ENCODE results near the gene SSBP3. TPM values are rescaled to one million over a fixed set of nuclear protein-coding genes. Genes with fewer than 3 reads are reported as not detected.
"Not testable (repeated sequence)": the region's sequence is repeated elsewhere in the genome, so short reads cannot be mapped to it uniquely, and the experiment has no call there.

Gene SSBP3
- total RNA-seq, 1 donor from 2014 or later: 57.0 TPM

DNA sequence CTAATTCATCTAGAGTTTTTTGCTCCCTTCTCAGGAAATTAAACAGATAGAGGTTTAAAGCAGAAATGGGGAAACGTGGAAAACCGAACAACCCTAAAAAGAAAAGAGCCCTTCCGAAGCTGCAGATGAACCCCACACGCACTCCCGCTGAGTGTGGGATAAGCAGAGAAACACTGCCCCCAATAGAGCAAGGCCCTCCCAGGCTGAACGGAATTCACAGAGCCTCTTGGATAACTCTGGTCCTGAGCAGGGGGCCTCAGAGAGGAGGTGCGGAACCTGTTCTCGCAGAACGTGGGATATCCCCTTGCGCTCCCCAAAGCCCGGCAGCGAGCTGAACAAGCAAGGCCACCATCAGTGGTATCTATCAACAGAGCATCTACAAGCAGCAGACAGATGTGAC, 44.9 kb downstream of the SSBP3 start:
- ATAC-seq: peak; percentile 17
- DNase-seq: no peak
- intact Hi-C loops (cut with micrococcal nuclease): no loop called here

DNA sequence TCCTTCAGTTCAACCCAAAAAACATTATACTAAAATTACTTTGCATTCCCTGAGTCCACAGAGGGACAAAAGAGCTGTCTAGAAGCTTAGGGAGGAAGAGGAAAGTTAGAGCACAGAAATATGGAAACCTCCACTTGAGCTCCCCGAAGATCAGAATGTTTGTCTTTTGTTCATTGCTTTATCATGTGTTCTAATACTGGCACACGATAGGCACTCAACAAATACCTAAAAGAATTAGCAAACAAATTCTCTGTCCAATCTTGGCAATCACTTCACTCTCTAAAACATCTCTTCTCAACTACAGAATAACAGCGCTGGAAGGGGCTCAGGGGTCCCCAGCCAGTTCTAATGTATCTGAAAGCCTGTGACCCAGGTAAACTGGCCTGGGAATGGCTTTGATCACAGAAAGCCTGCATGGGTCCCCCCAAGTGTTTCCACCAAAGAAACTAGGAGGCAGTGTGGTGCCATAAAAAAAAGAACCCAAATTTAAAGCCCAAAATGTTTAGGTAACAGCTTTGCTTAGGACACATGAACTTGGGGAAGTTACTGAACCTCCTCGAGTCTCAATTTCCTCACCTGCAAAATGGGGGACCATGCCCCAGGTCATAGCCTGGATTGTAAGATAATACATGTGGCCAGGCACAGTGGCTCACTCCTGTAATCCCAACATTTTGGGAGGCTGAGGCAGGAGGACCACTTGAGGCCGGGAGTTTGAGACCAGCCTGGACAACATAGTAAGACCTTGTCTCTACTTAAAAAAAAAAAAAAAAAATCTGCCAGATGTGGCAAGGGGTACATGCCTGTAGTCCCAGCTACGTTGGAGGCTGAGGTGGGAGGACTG, 45.8 kb downstream of the SSBP3 start:
- DNase-seq: no peak
- intact Hi-C loops (cut with micrococcal nuclease): no loop called here
- no peak for ATAC-seq

DNA sequence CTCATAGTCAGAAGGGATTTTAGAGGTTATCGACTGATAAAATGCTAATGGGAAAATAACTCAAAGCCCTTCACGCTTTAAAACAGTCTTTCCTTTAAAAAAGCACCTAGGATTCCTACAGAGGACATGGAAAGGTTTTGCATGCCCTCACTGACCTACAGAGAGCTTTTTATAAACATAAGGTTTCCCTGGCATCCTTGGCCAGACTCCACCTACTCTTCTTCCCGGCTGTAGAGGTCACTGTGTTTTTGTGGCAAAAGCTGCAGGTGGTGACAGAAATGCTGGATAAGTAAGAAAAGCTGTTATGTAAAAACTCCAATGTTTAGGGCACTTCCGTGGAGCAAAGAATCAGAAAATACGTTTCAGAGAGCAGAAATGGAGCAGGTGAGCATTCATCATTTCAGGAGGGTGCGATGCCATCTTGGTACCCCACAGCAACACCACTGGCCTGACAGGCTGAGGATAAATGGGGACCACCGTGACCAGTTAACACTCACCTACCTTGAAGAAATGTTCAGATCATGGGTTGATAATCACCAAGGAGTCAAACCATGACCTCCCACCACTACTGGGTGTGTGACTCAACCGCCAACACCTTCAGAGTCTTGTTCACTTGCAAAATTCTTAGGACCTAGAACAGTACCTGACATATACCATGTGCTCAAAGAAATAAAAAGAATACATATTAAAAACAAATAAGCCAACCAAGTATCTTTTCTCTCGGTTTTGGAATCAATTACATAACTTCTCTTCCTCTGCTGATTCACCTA, 46.6 kb downstream of the SSBP3 start:
- intact Hi-C loops (cut with micrococcal nuclease): no loop called here
- DNase-seq: no peak
- peak; percentile 72 for ATAC-seq

DNA sequence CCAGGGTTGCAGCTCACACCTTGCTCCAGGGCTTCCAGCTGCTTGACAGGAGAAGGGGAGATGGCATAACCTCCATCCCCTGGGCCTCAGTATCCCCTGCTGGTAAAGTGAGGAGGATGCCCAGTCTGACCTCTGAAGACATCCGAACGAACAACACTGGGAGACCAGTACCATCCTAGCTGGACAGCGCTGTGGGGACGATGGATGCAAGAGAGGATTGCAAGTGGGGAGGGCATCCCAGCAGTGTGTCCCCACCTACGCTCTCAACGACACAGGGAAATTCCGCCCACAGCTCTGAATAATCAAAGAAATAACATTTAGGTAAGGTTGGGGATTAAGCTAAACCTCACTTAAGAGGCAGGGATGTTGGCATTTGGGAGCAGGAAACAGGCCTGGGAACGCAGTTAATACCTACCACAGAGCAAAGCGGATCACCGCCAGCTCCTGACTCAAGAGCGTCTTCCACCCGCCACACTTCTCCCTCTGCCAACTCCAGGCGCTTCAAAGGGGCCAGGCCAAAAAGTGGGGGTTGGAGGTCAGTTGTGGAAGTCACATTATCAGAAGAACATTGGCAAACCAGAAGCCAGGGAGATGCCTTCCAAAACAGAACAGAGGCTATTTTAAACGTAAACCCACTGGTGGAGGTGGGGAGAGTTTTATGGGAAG, 47.6 kb downstream of the SSBP3 start:
- ATAC-seq (peak; percentile 85), DNase-seq (peak; percentile 82)
- intact Hi-C loops (cut with micrococcal nuclease): no loop called here

DNA sequence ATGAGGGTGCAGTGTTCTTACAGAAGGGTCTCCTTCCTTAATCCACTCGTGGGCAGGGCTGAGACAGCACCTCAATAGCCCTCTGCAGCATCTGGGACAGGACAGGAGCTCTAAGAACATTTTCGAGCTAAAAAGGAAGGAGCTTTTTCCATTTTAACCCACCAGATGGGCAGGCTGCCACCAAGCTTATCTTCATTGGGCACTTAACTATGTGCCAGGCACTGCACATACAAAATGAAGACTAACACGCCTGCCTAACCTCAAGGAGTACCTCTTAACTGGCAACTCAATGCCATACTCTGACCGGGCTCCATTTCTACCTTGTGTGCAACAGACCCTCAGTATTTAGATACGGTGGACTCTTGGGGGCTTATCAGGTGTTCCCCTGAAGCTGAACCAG, 48.2 kb downstream of the SSBP3 start:
- no peak for DNase-seq
- ATAC-seq: no peak
- intact Hi-C loops (cut with micrococcal nuclease): no loop called here

DNA sequence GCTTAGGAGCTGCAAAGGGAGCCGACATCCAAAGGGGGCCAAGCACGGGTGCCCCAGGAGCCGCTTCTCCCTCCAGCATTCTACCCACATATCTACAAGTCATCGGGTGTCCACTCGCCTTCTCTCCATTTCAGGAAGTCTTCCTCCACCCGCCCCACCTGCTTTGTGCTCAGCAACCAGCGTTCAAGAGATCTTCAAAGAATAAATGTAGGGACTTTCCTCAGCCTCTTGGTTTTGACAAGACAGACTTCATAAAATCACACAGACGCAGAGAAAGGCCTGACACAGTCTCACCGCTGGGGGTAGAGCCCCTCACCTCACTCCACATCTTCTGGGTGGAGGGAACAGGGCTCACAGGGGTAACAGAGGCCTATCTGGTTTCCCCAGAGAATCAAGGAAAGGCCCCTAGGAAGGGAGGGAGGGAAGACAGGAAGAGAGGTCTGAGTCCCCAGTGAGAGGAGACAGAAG, 49.5 kb downstream of the SSBP3 start:
- intact Hi-C loops (cut with micrococcal nuclease): no loop called here
- DNase-seq: no peak
- ATAC-seq: no peak

DNA sequence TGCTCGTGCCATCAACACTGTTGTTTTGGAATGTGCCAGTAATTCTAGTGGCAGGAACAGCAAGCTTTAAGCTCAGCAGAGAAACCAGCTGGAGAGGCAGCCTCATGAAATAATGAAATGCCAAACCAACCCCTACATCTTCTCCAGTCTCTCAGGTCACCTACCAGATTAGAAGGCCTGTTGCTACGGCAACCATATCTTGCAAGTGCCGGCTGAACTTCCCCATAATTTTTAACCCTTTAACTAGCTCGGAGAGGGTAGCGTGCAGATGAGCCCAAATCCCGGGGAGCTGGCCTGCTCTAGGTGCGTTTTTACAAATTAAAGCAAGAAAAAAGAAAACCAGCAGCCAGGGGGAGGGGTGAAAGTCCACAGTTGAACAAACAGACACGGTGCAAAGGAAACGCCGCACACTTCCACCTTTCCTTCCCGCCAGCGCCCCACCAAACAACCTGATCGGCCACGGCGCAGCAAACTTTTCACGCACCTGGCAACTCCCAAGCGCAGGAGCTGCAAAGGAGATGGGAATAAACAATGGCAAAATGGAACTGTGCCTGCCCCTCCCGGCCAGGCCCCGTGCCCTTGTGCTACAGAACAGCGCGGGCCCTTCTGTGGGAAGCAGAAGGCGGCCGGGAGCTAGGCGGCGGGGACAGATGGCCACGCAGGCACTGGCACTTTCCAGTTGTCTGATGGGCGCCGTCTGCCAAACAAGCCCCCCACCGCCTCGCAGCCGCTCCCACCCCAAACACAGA, 50.1 kb downstream of the SSBP3 start:
- no peak for ATAC-seq
- intact Hi-C loops (cut with micrococcal nuclease): no loop called here
- no peak for DNase-seq

DNA sequence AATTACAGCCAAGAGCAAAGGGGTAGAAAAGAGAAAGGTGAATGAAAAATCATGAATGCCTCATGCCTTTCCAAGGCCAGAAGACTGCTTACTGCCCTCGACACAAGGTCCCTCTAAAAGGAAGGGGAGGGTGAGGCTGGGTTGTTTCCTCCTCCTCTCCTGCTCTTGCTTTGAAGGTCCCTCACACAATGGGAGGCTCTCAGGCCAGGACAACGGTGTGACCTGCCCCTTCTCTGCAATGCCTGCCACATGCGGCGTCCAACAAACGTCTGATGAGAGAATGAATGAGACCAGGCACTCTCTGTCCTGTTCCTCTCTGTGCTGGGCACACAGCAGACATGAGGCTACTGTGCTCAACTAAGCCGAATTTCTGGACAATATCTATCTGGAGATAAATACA, 51.3 kb downstream of the SSBP3 start:
- ATAC-seq: no peak
- no peak for DNase-seq
- intact Hi-C loops (cut with micrococcal nuclease): no loop called here

DNA sequence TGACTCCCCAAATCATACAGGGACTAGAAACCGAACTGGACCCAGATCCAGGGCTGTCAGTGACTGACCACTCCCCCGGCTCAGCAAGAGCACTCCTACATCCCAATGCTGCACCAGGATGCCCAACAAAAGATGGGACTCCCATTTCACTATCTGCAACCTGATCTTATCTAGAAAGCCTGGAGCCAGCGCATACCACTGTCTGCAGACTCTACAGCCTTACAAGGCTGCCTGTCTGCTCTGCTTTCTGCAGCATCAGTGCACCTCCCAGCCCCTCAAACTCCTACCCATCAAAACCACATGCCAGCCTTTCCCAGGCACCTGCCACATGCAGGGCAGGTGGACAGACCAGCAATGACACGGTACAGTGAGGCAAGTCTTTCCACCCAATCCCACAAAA, 52.2 kb downstream of the SSBP3 start:
- intact Hi-C loops (cut with micrococcal nuclease): no loop called here
- DNase-seq (no peak), ATAC-seq (no peak)

DNA sequence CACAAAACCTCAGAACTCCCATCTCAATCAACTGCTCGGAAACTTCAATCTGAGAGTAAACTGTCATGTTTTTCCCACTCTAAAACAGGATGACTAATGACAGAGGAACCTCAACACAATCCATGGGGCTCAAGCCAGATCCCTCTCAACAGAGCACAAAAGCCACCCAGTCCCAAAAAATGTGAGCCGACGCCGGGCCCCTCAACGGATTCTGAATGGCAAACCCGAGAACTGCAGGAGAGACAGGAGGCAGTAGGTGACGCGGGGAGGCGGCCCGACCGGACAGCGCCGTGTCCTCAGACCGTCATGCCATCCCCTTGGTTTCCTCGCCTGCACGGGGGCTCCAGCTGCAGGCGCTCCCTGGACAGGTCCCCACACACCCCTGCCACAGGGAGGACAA, 53.4 kb downstream of the SSBP3 start:
- DNase-seq: no peak
- intact Hi-C loops (cut with micrococcal nuclease): no loop called here
- ATAC-seq: no peak

DNA sequence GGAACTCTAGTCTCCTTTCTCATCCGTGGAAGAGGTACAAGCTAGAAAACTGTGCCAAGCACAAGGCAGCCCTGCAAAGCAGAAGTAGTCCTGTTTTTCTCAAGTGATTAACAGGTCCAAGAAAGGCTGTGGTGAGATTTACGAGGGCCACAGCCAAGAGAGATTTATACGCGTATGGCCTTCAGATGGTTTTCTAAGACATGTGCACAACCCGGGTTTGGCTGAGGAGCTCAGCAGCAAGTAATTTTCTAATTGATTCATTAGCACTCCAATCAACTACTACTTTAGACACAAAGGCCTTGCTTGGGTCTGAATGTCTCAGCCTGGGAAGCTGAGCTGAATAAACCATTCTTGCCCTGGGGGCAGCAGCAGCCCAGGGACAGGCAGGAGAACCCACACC, 55.8 kb downstream of the SSBP3 start:
- intact Hi-C loops (cut with micrococcal nuclease): no loop called here
- DNase-seq (no peak), ATAC-seq (no peak)

DNA sequence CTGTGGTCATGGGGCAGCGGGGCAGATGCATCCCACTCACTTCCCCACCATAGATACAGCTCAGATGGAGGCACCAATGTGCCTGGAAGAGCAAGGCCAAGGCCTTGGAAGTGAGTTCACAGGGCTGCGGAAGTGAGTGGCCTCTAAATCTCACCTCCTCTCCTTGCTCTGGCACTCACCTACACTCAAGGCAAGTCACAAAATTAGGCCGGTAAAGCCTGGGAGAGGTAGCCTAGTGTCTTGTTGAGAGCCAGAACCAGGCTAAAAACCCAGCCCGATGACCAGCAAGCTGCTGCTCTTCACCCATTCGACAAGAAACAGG, 57.5 kb downstream of the SSBP3 start:
- intact Hi-C loops (cut with micrococcal nuclease): no loop called here
- ATAC-seq: no peak
- no peak for DNase-seq

DNA sequence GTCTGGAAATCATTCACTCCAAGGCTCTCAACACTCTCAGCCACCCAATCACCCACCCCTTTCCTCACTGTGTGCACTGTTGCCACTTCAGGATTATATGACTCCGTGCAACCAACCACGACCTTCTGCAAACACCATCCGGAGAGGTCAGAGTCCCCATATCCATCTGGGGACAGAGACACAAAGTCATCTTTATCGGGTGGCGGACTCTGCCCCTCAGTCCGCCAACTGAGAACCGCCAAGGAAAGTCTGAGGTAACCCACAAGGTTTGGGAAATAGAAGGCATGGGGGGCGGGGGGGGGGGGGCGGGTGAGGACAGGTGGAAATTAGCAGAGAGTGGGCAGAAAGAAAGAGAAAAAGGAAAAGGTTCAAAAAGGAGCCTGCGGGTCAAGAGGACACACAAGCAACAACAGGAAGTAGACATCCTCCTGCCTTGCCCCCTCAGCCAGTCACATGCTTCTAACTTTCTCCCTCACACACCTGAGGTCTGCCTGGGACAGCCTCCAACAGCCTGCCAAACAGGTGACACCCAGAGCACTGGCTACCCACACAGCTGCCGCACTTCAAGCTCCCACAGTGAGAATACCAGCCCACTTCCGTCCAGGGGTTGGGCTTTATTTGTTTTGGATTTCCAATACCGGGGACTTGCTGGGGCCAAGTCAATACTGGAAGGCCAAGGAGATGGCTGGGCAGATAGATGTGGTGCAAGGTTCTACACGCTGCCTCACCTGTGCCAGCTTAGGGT, 58.1 kb downstream of the SSBP3 start:
- intact Hi-C loops (cut with micrococcal nuclease): no loop called here
- DNase-seq: no peak
- ATAC-seq: no peak

DNA sequence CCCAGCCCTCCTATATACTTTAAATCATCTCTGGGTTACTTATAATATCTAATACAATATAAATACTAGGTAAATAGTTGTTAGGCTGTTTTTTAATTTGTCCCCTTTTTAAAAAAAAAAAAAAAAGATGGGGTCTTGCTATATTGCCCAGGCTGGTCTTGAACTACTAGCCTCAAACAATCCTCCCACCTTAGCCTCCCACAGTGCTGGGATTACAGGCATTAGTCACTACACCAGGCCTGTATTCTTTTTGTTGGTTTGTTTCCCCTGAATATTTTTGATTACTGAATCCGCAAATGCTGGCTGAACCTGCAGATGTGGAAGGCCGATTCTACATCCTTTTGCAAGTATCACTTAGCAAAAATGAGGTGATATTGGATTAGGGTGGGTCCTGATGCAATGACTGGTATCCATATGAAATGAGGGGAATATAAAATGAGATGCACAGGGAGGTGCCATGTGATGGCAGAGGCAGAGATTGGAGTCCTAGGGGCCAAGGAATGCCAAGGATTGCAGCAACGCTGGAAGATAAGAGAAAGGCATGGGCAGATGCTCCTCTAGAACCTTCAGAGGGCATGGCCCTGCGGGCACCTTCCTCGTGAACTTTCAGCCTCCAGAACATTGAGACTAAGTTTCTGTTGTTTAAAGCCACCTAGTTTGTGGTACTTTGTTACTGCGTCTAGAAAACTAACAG, 58.8 kb downstream of the SSBP3 start:
- intact Hi-C loops (cut with micrococcal nuclease): no loop called here
- ATAC-seq (no peak), DNase-seq (no peak)

DNA sequence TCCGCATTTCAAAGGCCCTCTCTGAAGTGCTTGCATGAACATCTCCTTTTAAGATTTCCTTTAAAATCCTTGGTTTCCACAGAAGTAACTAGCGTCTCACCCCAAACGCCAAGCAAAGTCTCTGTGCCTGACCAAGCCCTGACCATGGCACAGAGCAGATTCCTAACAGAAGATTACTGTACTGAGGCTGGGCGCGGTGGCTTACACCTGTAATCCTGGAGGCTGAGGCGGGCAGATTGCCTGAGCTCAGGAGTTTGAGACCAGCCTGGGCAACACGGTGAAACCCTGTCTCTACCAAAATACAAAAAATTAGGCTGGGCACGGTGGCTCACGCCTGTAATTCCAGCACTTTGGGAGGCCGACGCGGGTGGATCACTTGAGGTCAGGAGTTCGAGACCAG, 60.6 kb downstream of the SSBP3 start:
- ATAC-seq; intact Hi-C loops (cut with micrococcal nuclease); DNase-seq: not testable (repeated sequence)

DNA sequence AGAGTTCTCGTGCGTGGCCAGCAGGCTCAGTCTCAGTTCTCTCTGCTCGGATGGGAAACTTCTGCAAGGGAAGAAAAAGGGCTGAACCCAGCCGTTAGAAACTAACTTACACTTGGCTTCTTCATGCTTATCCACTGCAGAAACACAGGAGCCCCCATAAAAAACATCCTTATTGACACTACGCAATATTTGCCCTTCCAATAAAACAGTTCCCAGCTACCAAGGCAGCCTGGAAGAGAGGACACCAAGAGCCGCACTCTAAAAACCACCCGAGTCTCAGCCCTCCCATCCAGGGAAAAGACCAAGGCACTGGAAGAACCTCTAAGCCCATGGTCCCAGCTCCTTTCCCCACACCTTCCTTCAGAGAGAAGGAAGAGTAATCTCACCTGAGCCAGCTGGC, 61.1 kb downstream of the SSBP3 start:
- ATAC-seq: no peak
- intact Hi-C loops (cut with micrococcal nuclease): no loop called here
- DNase-seq: no peak

DNA sequence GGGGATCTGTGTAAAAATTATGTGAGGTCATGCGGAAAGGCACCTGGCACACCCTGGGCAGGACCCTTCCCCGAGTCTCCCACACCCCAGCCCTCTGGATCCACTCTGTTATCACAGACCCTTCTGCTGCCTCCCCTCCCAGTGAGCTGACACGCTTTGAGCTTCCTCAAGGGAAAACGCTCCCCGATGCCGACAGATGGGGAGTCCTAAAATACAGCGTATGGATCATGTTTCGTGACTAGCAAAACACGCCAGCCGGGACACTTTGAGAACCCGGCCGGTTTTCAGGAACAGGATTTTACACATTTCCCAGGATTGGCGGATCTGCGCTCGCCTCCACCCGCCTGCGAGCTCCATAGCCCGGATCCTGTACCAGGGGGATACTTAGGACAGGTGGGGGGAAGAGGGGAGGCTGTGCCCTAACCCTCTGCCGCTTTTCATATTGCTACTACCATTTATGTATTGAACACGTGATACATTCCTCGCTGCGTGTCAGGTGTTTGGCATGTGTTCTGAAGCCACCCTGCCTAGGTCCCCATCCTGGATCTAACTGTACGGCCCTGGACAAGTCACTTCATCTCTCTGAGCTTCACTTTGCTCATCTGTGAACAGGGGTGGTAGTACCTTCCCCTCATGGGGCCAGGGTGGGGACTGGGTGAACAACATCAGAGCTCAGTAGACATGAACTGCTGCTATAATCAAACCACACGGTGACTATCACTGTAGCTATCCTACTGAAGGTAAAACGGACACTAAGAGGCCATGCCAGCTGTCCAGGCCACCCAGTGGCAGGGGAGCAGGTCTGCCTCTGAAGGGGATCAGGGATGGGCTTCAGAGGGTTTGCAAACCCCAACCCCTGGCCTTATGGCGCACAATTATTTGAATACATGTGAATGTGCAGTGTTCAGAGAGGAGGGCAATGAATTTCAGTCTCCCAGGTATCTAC, 63.2 kb downstream of the SSBP3 start:
- ATAC-seq (no peak), DNase-seq (no peak)
- intact Hi-C loops (cut with micrococcal nuclease): no loop called here

All from left ventricle myocardium superior (tissue), 1 donor.